H1 (cell line): ENCODE results near the gene POU2F2. TPM values are rescaled to one million over a fixed set of nuclear protein-coding genes. Genes with fewer than 3 reads are reported as not detected.

ENCODE experiments used
- CTCF ChIA-PET: fragments of 300-600 bp; sonication (Branson Sonifier 250); formaldehyde crosslinking; loops from one replicate; lab custom pipeline; 2021; ENCODE audit not compliant: partially characterized antibody; lab: Charles Lee
- POLR2A ChIA-PET: fragments of 300-600 bp; sonication (Branson Sonifier 250); formaldehyde crosslinking; loops from one replicate; lab custom pipeline; 2021; ENCODE audit warnings: inconsistent platforms; ENCODE audit not compliant: partially characterized antibody; lab: Charles Lee
- DNase-seq, 2 experiments: peaks; one replicate each; pipeline versions ENCODE4 v3.0.0 to v3.0.0-alpha.2; 2010 to 2022; ENCODE audit warnings: low spot score in 2 of 2, low read depth in 1 of 2, mixed read lengths in 1 of 2
- FAIRE-seq: peaks from 2 replicates; lab custom pipeline; 2011; peaks lifted over from hg19 to GRCh38; lab: Jason Lieb, UNC
- H2AFZ ChIP-seq: 2 replicates; pipeline ENCODE4 v1.8.1; 2012; ENCODE audit warnings: low read length, inconsistent platforms
- H2AK5ac ChIP-seq: 2 replicates; pipeline ENCODE4 v1.6.1; 2013; ENCODE audit warnings: low read depth, low read length
- H2BK120ac ChIP-seq: replicated peaks from 2 replicates; pipeline ENCODE3; 2013; ENCODE audit warnings: low read depth, low read length, inconsistent platforms
- H2BK12ac ChIP-seq: 2 replicates; pipeline ENCODE4 v1.6.1; 2013; ENCODE audit warnings: low read depth, low read length
- H2BK15ac ChIP-seq: 2 replicates; pipeline ENCODE4 v1.6.1; 2013; ENCODE audit warnings: low read length
- H2BK20ac ChIP-seq: 2 replicates; pipeline ENCODE4 v1.6.1; 2013; ENCODE audit warnings: low read length
- H2BK5ac ChIP-seq: 2 replicates; pipeline ENCODE4 v1.6.1; 2013; ENCODE audit warnings: low read depth, low read length
- H3K14ac ChIP-seq: 2 replicates; pipeline ENCODE4 v1.6.1; 2013; ENCODE audit warnings: inconsistent platforms; ENCODE audit not compliant: insufficient read length
- H3K18ac ChIP-seq: 2 replicates; pipeline ENCODE4 v1.6.1; 2013; ENCODE audit warnings: low read length; ENCODE audit errors: extremely low read depth
- H3K23ac ChIP-seq: 2 replicates; pipeline ENCODE4 v1.6.1; 2013; ENCODE audit warnings: inconsistent platforms; ENCODE audit not compliant: insufficient read length
- H3K23me2 ChIP-seq: 2 replicates; pipeline ENCODE4 v1.6.1; 2013; ENCODE audit warnings: low read depth, low read length
- H3K27ac ChIP-seq: 2 replicates; pipeline ENCODE4 v1.6.1; 2011; ENCODE audit warnings: low read depth, low read length, inconsistent platforms
- H3K27me3 ChIP-seq, 4 experiments: replicated peaks in 1 of 4; 1 replicate in 1 of 4; 2 replicates in 3 of 4; pipeline versions ENCODE4 v1.6.1 to v1.8.1; 2011 to 2013; ENCODE audit warnings: low read length in 3 of 4, mild to moderate bottlenecking in 3 of 4, inconsistent platforms in 2 of 4, mixed read lengths in 2 of 4, moderate library complexity in 1 of 4; ENCODE audit not compliant: control insufficient read depth in 3 of 4, insufficient read depth in 3 of 4; ENCODE audit errors: extremely low read depth in 1 of 4
- H3K36me3 ChIP-seq, 4 experiments: 2 replicates each; pipeline versions ENCODE4 v1.6.1 to v1.8.1; 2011 to 2013; ENCODE audit warnings: mild to moderate bottlenecking in 4 of 4, low read length in 3 of 4, moderate library complexity in 2 of 4, control low read depth in 1 of 4, inconsistent platforms in 1 of 4; ENCODE audit not compliant: insufficient read depth in 4 of 4, control insufficient read depth in 2 of 4
- H3K4ac ChIP-seq: replicated peaks from 2 replicates; pipeline ENCODE3; 2013; ENCODE audit warnings: low read length, low read depth, mixed read lengths, inconsistent platforms; ENCODE audit not compliant: insufficient read length
- H3K4me1 ChIP-seq, 4 experiments: replicated peaks in 1 of 4; 1 replicate in 1 of 4; 2 replicates in 3 of 4; pipeline versions ENCODE4 v1.6.1 to v1.8.1; 2011 to 2013; ENCODE audit warnings: low read length in 3 of 4, inconsistent platforms in 2 of 4, mixed read lengths in 1 of 4; ENCODE audit not compliant: insufficient read depth in 4 of 4, control insufficient read depth in 3 of 4
- H3K4me2 ChIP-seq, 2 experiments: 2 replicates each; pipeline versions ENCODE4 v1.6.1 to v1.8.1; 2011 to 2013; ENCODE audit warnings: low read depth in 2 of 2, low read length in 2 of 2, control low read depth in 1 of 2, inconsistent platforms in 1 of 2, mild to moderate bottlenecking in 1 of 2; ENCODE audit not compliant: insufficient read depth in 1 of 2
- H3K4me3 ChIP-seq, 4 experiments: fragments of 200-600, 300-600 bp in 1 of 4; sonication (generic), shearing (Covaris generic), sonication (Bioruptor Twin) in 1 of 4; 2 replicates each; pipeline versions ENCODE4 v1.5.1 to v1.8.1; 2011 to 2016; ENCODE audit warnings: low read length in 4 of 4, low read depth in 3 of 4, control low read depth in 2 of 4, inconsistent platforms in 2 of 4, mild to moderate bottlenecking in 2 of 4, mixed read lengths in 1 of 4, moderate library complexity in 1 of 4; ENCODE audit not compliant: insufficient read depth in 2 of 4; ENCODE audit errors: extremely low read depth in 1 of 4
- H3K56ac ChIP-seq: replicated peaks from 2 replicates; pipeline ENCODE3; 2013; ENCODE audit warnings: low read depth, mild to moderate bottlenecking, mixed read lengths, low read length, inconsistent platforms; ENCODE audit not compliant: insufficient read length
- H3K79me1 ChIP-seq: 2 replicates; pipeline ENCODE4 v1.6.1; 2013; ENCODE audit warnings: low read depth, low read length, control low read depth
- H3K79me2 ChIP-seq, 2 experiments: 2 replicates each; pipeline versions ENCODE4 v1.6.1 to v1.8.1; 2012 to 2013; ENCODE audit warnings: low read length in 2 of 2, mild to moderate bottlenecking in 2 of 2, inconsistent platforms in 1 of 2; ENCODE audit not compliant: insufficient read depth in 2 of 2, control insufficient read depth in 1 of 2
- H3K9ac ChIP-seq, 4 experiments: replicated peaks in 1 of 4; 1 replicate in 1 of 4; 2 replicates in 3 of 4; pipeline versions ENCODE4 v1.6.1 to v1.8.1; 2011 to 2013; ENCODE audit warnings: low read depth in 3 of 4, low read length in 3 of 4, control low read depth in 2 of 4, mild to moderate bottlenecking in 2 of 4, moderate library complexity in 2 of 4, inconsistent platforms in 1 of 4; ENCODE audit errors: extremely low read depth in 1 of 4
- H3K9me3 ChIP-seq, 2 experiments: 2 replicates each; pipeline versions ENCODE4 v1.6.1 to v1.8.1; 2012 to 2013; ENCODE audit warnings: mild to moderate bottlenecking in 2 of 2, moderate library complexity in 2 of 2, control low read depth in 1 of 2, inconsistent platforms in 1 of 2, low read depth in 1 of 2, low read length in 1 of 2, mixed read lengths in 1 of 2; ENCODE audit not compliant: insufficient read depth in 2 of 2
- H4K20me1 ChIP-seq, 2 experiments: replicated peaks in 1 of 2; 2 replicates each; pipeline versions ENCODE3 to v1.8.1; 2011 to 2013; ENCODE audit warnings: inconsistent platforms in 2 of 2, low read length in 2 of 2, mild to moderate bottlenecking in 1 of 2; ENCODE audit not compliant: insufficient read depth in 2 of 2, control insufficient read depth in 1 of 2
- H4K5ac ChIP-seq: 2 replicates; pipeline ENCODE4 v1.6.1; 2013; ENCODE audit warnings: low read length, low read depth, mixed read lengths, inconsistent platforms; ENCODE audit not compliant: insufficient read length
- H4K8ac ChIP-seq: 2 replicates; pipeline ENCODE4 v1.8.0; 2013; ENCODE audit warnings: mild to moderate bottlenecking, moderate library complexity, low read length, inconsistent platforms; ENCODE audit not compliant: insufficient read depth; ENCODE audit errors: extremely low read depth
- H4K91ac ChIP-seq: replicated peaks from 2 replicates; pipeline ENCODE3; 2013; ENCODE audit warnings: low read length, mixed read lengths, inconsistent platforms; ENCODE audit not compliant: insufficient read length
- BRCA1 ChIP-seq: IDR thresholded peaks from 2 replicates; pipeline ENCODE4 v1.6.1; 2012; ENCODE audit warnings: low read depth, low read length, improper control_type of control experiment
- CTBP2 ChIP-seq: IDR thresholded peaks from 2 replicates; pipeline ENCODE4 v1.7.0; 2011; ENCODE audit warnings: borderline replicate concordance, mild to moderate bottlenecking, moderate library complexity, mixed read lengths, low read length; ENCODE audit not compliant: insufficient read depth, insufficient read length
- MAX ChIP-seq: IDR thresholded peaks from 2 replicates; pipeline ENCODE4 v1.6.1; 2012; ENCODE audit warnings: inconsistent platforms
- POLR2A ChIP-seq, 2 experiments: IDR thresholded peaks; 1 replicate in 1 of 2; 2 replicates in 1 of 2; pipeline ENCODE4 v1.6.1; 2011; ENCODE audit warnings: low read depth in 2 of 2, low read length in 2 of 2, mild to moderate bottlenecking in 2 of 2; ENCODE audit errors: control extremely low read depth in 1 of 2
- RAD21 ChIP-seq, 2 experiments: IDR thresholded peaks in 1 of 2; conservative IDR thresholded peaks in 1 of 2; 2 replicates each; pipeline ENCODE4 v1.6.1; 2011; ENCODE audit warnings: low read depth in 2 of 2, low read length in 2 of 2, improper control_type of control experiment in 1 of 2, inconsistent platforms in 1 of 2, mild to moderate bottlenecking in 1 of 2, moderate library complexity in 1 of 2
- SP1 ChIP-seq: IDR thresholded peaks from 2 replicates; pipeline ENCODE4 v1.6.1; 2011; ENCODE audit warnings: low read depth, low read length
- SP4 ChIP-seq: IDR thresholded peaks from 2 replicates; pipeline ENCODE4 v1.6.1; 2012; ENCODE audit warnings: low read length, inconsistent platforms
- WGBS, 2 experiments: shearing (Covaris generic) in 1 of 2; methylation state at CpG; one replicate each; pipeline versions ENCODE4 v1.1.6 to v1.1.7; 2013 to 2015; ENCODE audit warnings: low lambda C conversion rate in 2 of 2, mixed read lengths in 2 of 2, inconsistent platforms in 1 of 2, low coverage in 1 of 2, missing lambda C conversion rate in 1 of 2; ENCODE audit not compliant: insufficient replicate concordance in 2 of 2, insufficient coverage in 1 of 2, insufficient read length in 1 of 2; ENCODE audit errors: extremely low coverage in 1 of 2, missing lambda C conversion rate in 1 of 2; 5-methylcytosine and 5-hydroxymethylcytosine counted together
- polyA plus RNA-seq, 7 experiments: library from polyadenylated mRNA; depleted of rRNA in 3 of 7; stranded (reverse) in 5 of 7; unstranded in 2 of 7; fragments of >200 nt in 5 of 7; fragments of 200-250 nt in 2 of 7; gene quantifications; 1 replicate in 5 of 7; 2 replicates in 1 of 7; 4 replicates in 1 of 7; pipeline versions ENCODE4 v1.2.1 to v1.2.3, GENCODE V29; 2011 to 2013; ENCODE audit warnings: missing spikeins in 2 of 7, mixed read lengths in 2 of 7
- total RNA-seq: library from RNA; stranded (reverse); fragmentation: NEBNext Ultra II Directional; extraction: Animal tissue kit (Norgen Biotek cat#: 25700); gene quantifications from 2 replicates; pipeline ENCODE4 v1.2.1, GENCODE V29; 2021

POU2F2 gene
- total and polyA plus RNA-seq, 2 of the 8 experiments (the other 6 are each of a cell fraction or from before 2014, with no cell fraction given): 5.0 to 6.1 TPM

GRCh38 chr19:42132851-42133528, 744 bp upstream of the POU2F2 start:
- peak overlapping the region; percentile 78; the same call in 1 of the 2 replicates for H2BK5ac ChIP-seq
- ChIA-PET POLR2A (interaction anchor here (0.6 to 1.9 kb wide), 12 partner anchors 12 to 94 kb away, joined by 3 to 6 read pairs (median 4); no protein-coding TSS in a partner anchor), CTCF (interaction anchor here (0.6 to 10.9 kb wide), 36 partner anchors 8 to 1403 kb away, joined by 3 to 159 read pairs (median 4); partner anchors contain the start of genes DEDD2, GSK3A and ZNF526)
- FAIRE-seq (no peak), DNase-seq (peak; percentile 70 to 98)
- H3K18ac ChIP-seq: peak overlapping the region; percentile 86
- H3K79me2 ChIP-seq: no peaks in the 10 kb centered on the region
- 0 out of 2 replicates have a peak overlapping the region, but pooled peaks have one; percentile 21 for H2BK15ac ChIP-seq
- peak overlapping the region; percentile 10; the same call in 1 of the 2 replicates for H2BK20ac ChIP-seq
- H3K4ac ChIP-seq: no peak overlapping the region
- no peaks in the 10 kb centered on the region for H3K36me3 ChIP-seq
- H4K5ac ChIP-seq: peak overlapping the region; percentile 58
- no peak overlapping the region for H3K56ac ChIP-seq
- peaks cover 0 to 2% of the 10 kb centered on the region in 2 experiments for H4K20me1 ChIP-seq
- peak overlapping the region; percentile 24 for H2BK120ac ChIP-seq
- no peaks in the 10 kb centered on the region for H3K9me3 ChIP-seq
- H3K4me3 ChIP-seq: peak overlapping the region; percentile 24 to 60 (median 52); a peak in 7 of 8 replicates
- WGBS, 2 experiments: 10% methylated on average over 31 of the region's 46 CpGs; no CpG with 5 or more reads in 1 of the 2 experiments
- no peak overlapping the region for H3K27ac ChIP-seq
- H4K91ac ChIP-seq: peak overlapping the region; percentile 94
- H4K8ac ChIP-seq: peak overlapping the region; percentile 73
- no peak overlapping the region for H2AK5ac ChIP-seq
- peak overlapping the region; percentile 33 to 85 for H3K4me2 ChIP-seq
- H2BK12ac ChIP-seq: peak overlapping the region; percentile 99; the same call in 1 of the 2 replicates
- H3K23me2 ChIP-seq: peaks cover 3% of the 10 kb centered on the region; the same call in 1 of the 2 replicates
- H2AFZ ChIP-seq: 0 out of 2 replicates have a peak overlapping the region, but pooled peaks have one; percentile 25
- peak overlapping the region in 3 of 4 experiments; percentile 1 to 38 (median 26); a peak in 1 of 7 replicates for H3K9ac ChIP-seq
- peaks cover 3 to 12% (median 9%) of the 10 kb centered on the region in 4 experiments; a peak in 6 of 7 replicates for H3K4me1 ChIP-seq
- H3K14ac ChIP-seq: no peak overlapping the region
- no peak overlapping the region for H3K23ac ChIP-seq
- no peaks in the 10 kb centered on the region for H3K79me1 ChIP-seq
- H3K27me3 ChIP-seq: peaks cover 0 to 17% (median 8%) of the 10 kb centered on the region in 4 experiments; a peak in 5 of 7 replicates
- TF ChIP-seq BRCA1 (no peak), RAD21 (IDR thresholded peaks at IDR 0.05 in 1 of 2, conservative IDR thresholded peaks at IDR 0.05 in 1 of 2; ENCODE audit: low read depth in 2 of 2, low read length in 2 of 2) (peak; percentile 98), POLR2A (IDR thresholded peaks at IDR 0.05; ENCODE audit: control extremely low read depth in 1 of 2, low read depth in 2 of 2, low read length in 2 of 2) (peak in 1 of 2 experiments; percentile 53; a peak in 1 of 3 replicates), SP1 (0 out of 2 replicates have a peak, but pooled peaks have one; percentile 51), SP4 (0 out of 2 replicates have a peak, but pooled peaks have one; percentile 57), MAX (0 out of 2 replicates have a peak, but pooled peaks have one; percentile 45), CTBP2 (peak; percentile 63)
